Neural progenitor cell (in vitro differentiated cells): ENCODE data around the gene PAPSS2.

ENCODE experiments used
- CTCF ChIP-seq: fragments of 200-600 bp; sonication (generic); IDR thresholded peaks from 2 replicates; pipeline ENCODE4 v1.5.1; 2017; ENCODE audit warnings: antibody characterized with exemption, mild to moderate bottlenecking
- EZH2 ChIP-seq: fragments of 200-600 bp; sonication (generic); IDR thresholded peaks from 2 replicates; pipeline ENCODE4 v1.6.1; 2017; ENCODE audit warnings: antibody characterized with exemption, mild to moderate bottlenecking, moderate library complexity

GRCh38 chr10:87720665-87721064, 61.0 kb downstream of the PAPSS2 start:
- TF ChIP-seq CTCF: no peak
- no peak for TF ChIP-seq EZH2
